Hematopoietic multipotent progenitor cell (in vitro differentiated cells): Measurements from ENCODE around the gene ACTR8. TPM values are rescaled to one million over a fixed set of nuclear protein-coding genes. Genes with fewer than 3 reads are reported as not detected.

ENCODE experiments used
- DNase-seq, 3 donors: peaks; one replicate each; pipeline ENCODE4 v3.0.0-alpha.2; 2011 to 2015; ENCODE audit warnings: low read depth in 2 of 3, low spot score in 2 of 3
- total RNA-seq: library from RNA; depleted of rRNA; stranded (reverse); fragments of >200 nt; gene quantifications from one replicate; pipeline ENCODE4 v1.2.3, GENCODE V29; 2012

The ACTR8 gene
- total RNA-seq, 1 donor = 21.0 TPM

DNA sequence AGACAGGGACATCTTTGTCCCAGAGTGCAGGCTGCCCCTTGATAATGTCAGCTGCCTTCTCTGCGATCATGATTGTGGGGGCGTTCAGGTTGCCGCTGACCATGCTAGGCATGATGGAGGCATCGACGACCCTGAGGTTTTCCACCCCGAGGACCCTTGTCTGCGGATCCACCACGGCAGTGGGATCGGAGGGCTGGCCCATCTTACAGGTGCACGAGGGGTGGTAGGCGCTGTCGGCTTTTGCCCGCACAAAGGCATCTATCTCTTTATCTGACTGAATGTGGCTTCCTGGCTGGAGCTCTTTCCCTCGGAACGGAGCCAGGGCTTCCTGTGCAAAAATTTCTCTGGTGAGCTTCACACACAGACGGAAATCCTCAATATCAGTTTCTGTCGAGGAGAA, 64.1 kb downstream of the ACTR8 start:
- DNase-seq = no peak

DNA sequence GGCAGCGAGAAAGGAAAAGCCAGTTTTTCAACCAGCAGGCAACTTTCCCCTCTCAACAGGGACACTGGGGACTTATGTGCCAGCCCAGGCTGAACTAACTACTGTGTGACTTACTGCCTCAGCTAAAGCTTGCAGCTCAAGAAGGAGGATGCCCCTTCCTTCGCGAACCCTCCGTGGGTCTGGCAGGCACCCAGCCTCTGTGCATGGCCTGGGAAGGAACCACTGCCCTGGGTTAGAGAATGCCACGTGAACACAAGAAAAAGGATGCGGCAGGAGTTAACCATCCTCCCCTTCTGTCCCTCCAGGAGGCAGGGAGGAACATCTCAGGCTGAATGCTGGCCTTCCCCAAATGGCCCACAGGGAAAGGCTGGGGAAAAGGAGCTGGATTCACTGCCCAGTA, 64.7 kb downstream of the ACTR8 start:
- DNase-seq = no peak

Other genes with a start within 250 kb of the ACTR8 start
- gene CHDH, start 35.7 kb downstream of the ACTR8 start, total RNA-seq = under 0.01 TPM
- gene IL17RB, start 35.6 kb downstream of the ACTR8 start, total RNA-seq = under 0.01 TPM
- 18.9 TPM for gene SELENOK, start 9.7 kb upstream of the ACTR8 start, total RNA-seq
- under 0.01 TPM for gene CACNA2D3, start 240.4 kb upstream of the ACTR8 start, total RNA-seq